H1 (cell line): ENCODE data around the gene AOPEP. TPM values are rescaled to one million over a fixed set of nuclear protein-coding genes. Genes with fewer than 3 reads are reported as not detected.
A peak's percentile ranks its signal among the peaks of the same experiment; 100 is the strongest.

Experiments used
- CTCF ChIA-PET: fragments of 300-600 bp; sonication (Branson Sonifier 250); formaldehyde crosslinking; loops from one replicate; lab custom pipeline; 2021; ENCODE audit not compliant: partially characterized antibody; lab: Charles Lee
- POLR2A ChIA-PET: fragments of 300-600 bp; sonication (Branson Sonifier 250); formaldehyde crosslinking; loops from one replicate; lab custom pipeline; 2021; ENCODE audit warnings: inconsistent platforms; ENCODE audit not compliant: partially characterized antibody; lab: Charles Lee
- DNase-seq, 2 experiments: peaks; one replicate each; pipeline versions ENCODE4 v3.0.0 to v3.0.0-alpha.2; 2010 to 2022; ENCODE audit warnings: low spot score in 2 of 2, low read depth in 1 of 2, mixed read lengths in 1 of 2
- FAIRE-seq: peaks from 2 replicates; lab custom pipeline; 2011; peaks lifted over from hg19 to GRCh38; lab: Jason Lieb, UNC
- H2AFZ ChIP-seq: 2 replicates; pipeline ENCODE4 v1.8.1; 2012; ENCODE audit warnings: low read length, inconsistent platforms
- H2AK5ac ChIP-seq: 2 replicates; pipeline ENCODE4 v1.6.1; 2013; ENCODE audit warnings: low read depth, low read length
- H2BK120ac ChIP-seq: replicated peaks from 2 replicates; pipeline ENCODE3; 2013; ENCODE audit warnings: low read depth, low read length, inconsistent platforms
- H2BK12ac ChIP-seq: 2 replicates; pipeline ENCODE4 v1.6.1; 2013; ENCODE audit warnings: low read depth, low read length
- H2BK15ac ChIP-seq: 2 replicates; pipeline ENCODE4 v1.6.1; 2013; ENCODE audit warnings: low read length
- H2BK20ac ChIP-seq: 2 replicates; pipeline ENCODE4 v1.6.1; 2013; ENCODE audit warnings: low read length
- H2BK5ac ChIP-seq: 2 replicates; pipeline ENCODE4 v1.6.1; 2013; ENCODE audit warnings: low read depth, low read length
- H3K14ac ChIP-seq: 2 replicates; pipeline ENCODE4 v1.6.1; 2013; ENCODE audit warnings: inconsistent platforms; ENCODE audit not compliant: insufficient read length
- H3K18ac ChIP-seq: 2 replicates; pipeline ENCODE4 v1.6.1; 2013; ENCODE audit warnings: low read length; ENCODE audit errors: extremely low read depth
- H3K23ac ChIP-seq: 2 replicates; pipeline ENCODE4 v1.6.1; 2013; ENCODE audit warnings: inconsistent platforms; ENCODE audit not compliant: insufficient read length
- H3K23me2 ChIP-seq: 2 replicates; pipeline ENCODE4 v1.6.1; 2013; ENCODE audit warnings: low read depth, low read length
- H3K27ac ChIP-seq: 2 replicates; pipeline ENCODE4 v1.6.1; 2011; ENCODE audit warnings: low read depth, low read length, inconsistent platforms
- H3K27me3 ChIP-seq, 4 experiments: replicated peaks in 1 of 4; 1 replicate in 1 of 4; 2 replicates in 3 of 4; pipeline versions ENCODE4 v1.6.1 to v1.8.1; 2011 to 2013; ENCODE audit warnings: low read length in 3 of 4, mild to moderate bottlenecking in 3 of 4, inconsistent platforms in 2 of 4, mixed read lengths in 2 of 4, moderate library complexity in 1 of 4; ENCODE audit not compliant: control insufficient read depth in 3 of 4, insufficient read depth in 3 of 4; ENCODE audit errors: extremely low read depth in 1 of 4
- H3K36me3 ChIP-seq, 4 experiments: 2 replicates each; pipeline versions ENCODE4 v1.6.1 to v1.8.1; 2011 to 2013; ENCODE audit warnings: mild to moderate bottlenecking in 4 of 4, low read length in 3 of 4, moderate library complexity in 2 of 4, control low read depth in 1 of 4, inconsistent platforms in 1 of 4; ENCODE audit not compliant: insufficient read depth in 4 of 4, control insufficient read depth in 2 of 4
- H3K4ac ChIP-seq: replicated peaks from 2 replicates; pipeline ENCODE3; 2013; ENCODE audit warnings: low read length, low read depth, mixed read lengths, inconsistent platforms; ENCODE audit not compliant: insufficient read length
- H3K4me1 ChIP-seq, 4 experiments: replicated peaks in 1 of 4; 1 replicate in 1 of 4; 2 replicates in 3 of 4; pipeline versions ENCODE4 v1.6.1 to v1.8.1; 2011 to 2013; ENCODE audit warnings: low read length in 3 of 4, inconsistent platforms in 2 of 4, mixed read lengths in 1 of 4; ENCODE audit not compliant: insufficient read depth in 4 of 4, control insufficient read depth in 3 of 4
- H3K4me2 ChIP-seq, 2 experiments: 2 replicates each; pipeline versions ENCODE4 v1.6.1 to v1.8.1; 2011 to 2013; ENCODE audit warnings: low read depth in 2 of 2, low read length in 2 of 2, control low read depth in 1 of 2, inconsistent platforms in 1 of 2, mild to moderate bottlenecking in 1 of 2; ENCODE audit not compliant: insufficient read depth in 1 of 2
- H3K4me3 ChIP-seq, 4 experiments: fragments of 200-600, 300-600 bp in 1 of 4; sonication (generic), shearing (Covaris generic), sonication (Bioruptor Twin) in 1 of 4; 2 replicates each; pipeline versions ENCODE4 v1.5.1 to v1.8.1; 2011 to 2016; ENCODE audit warnings: low read length in 4 of 4, low read depth in 3 of 4, control low read depth in 2 of 4, inconsistent platforms in 2 of 4, mild to moderate bottlenecking in 2 of 4, mixed read lengths in 1 of 4, moderate library complexity in 1 of 4; ENCODE audit not compliant: insufficient read depth in 2 of 4; ENCODE audit errors: extremely low read depth in 1 of 4
- H3K56ac ChIP-seq: replicated peaks from 2 replicates; pipeline ENCODE3; 2013; ENCODE audit warnings: low read depth, mild to moderate bottlenecking, mixed read lengths, low read length, inconsistent platforms; ENCODE audit not compliant: insufficient read length
- H3K79me1 ChIP-seq: 2 replicates; pipeline ENCODE4 v1.6.1; 2013; ENCODE audit warnings: low read depth, low read length, control low read depth
- H3K79me2 ChIP-seq, 2 experiments: 2 replicates each; pipeline versions ENCODE4 v1.6.1 to v1.8.1; 2012 to 2013; ENCODE audit warnings: low read length in 2 of 2, mild to moderate bottlenecking in 2 of 2, inconsistent platforms in 1 of 2; ENCODE audit not compliant: insufficient read depth in 2 of 2, control insufficient read depth in 1 of 2
- H3K9ac ChIP-seq, 4 experiments: replicated peaks in 1 of 4; 1 replicate in 1 of 4; 2 replicates in 3 of 4; pipeline versions ENCODE4 v1.6.1 to v1.8.1; 2011 to 2013; ENCODE audit warnings: low read depth in 3 of 4, low read length in 3 of 4, control low read depth in 2 of 4, mild to moderate bottlenecking in 2 of 4, moderate library complexity in 2 of 4, inconsistent platforms in 1 of 4; ENCODE audit errors: extremely low read depth in 1 of 4
- H3K9me3 ChIP-seq, 2 experiments: 2 replicates each; pipeline versions ENCODE4 v1.6.1 to v1.8.1; 2012 to 2013; ENCODE audit warnings: mild to moderate bottlenecking in 2 of 2, moderate library complexity in 2 of 2, control low read depth in 1 of 2, inconsistent platforms in 1 of 2, low read depth in 1 of 2, low read length in 1 of 2, mixed read lengths in 1 of 2; ENCODE audit not compliant: insufficient read depth in 2 of 2
- H4K20me1 ChIP-seq, 2 experiments: replicated peaks in 1 of 2; 2 replicates each; pipeline versions ENCODE3 to v1.8.1; 2011 to 2013; ENCODE audit warnings: inconsistent platforms in 2 of 2, low read length in 2 of 2, mild to moderate bottlenecking in 1 of 2; ENCODE audit not compliant: insufficient read depth in 2 of 2, control insufficient read depth in 1 of 2
- H4K5ac ChIP-seq: 2 replicates; pipeline ENCODE4 v1.6.1; 2013; ENCODE audit warnings: low read length, low read depth, mixed read lengths, inconsistent platforms; ENCODE audit not compliant: insufficient read length
- H4K8ac ChIP-seq: 2 replicates; pipeline ENCODE4 v1.8.0; 2013; ENCODE audit warnings: mild to moderate bottlenecking, moderate library complexity, low read length, inconsistent platforms; ENCODE audit not compliant: insufficient read depth; ENCODE audit errors: extremely low read depth
- H4K91ac ChIP-seq: replicated peaks from 2 replicates; pipeline ENCODE3; 2013; ENCODE audit warnings: low read length, mixed read lengths, inconsistent platforms; ENCODE audit not compliant: insufficient read length
- BCL11A ChIP-seq, 2 experiments: IDR thresholded peaks; one replicate each; pipeline ENCODE4 v1.6.1; 2011; ENCODE audit warnings: low read depth in 2 of 2, low read length in 2 of 2, mild to moderate bottlenecking in 2 of 2
- CHD2 ChIP-seq: IDR thresholded peaks from 2 replicates; pipeline ENCODE4 v1.6.1; 2012; ENCODE audit warnings: low read length, improper control_type of control experiment
- CTBP2 ChIP-seq: IDR thresholded peaks from 2 replicates; pipeline ENCODE4 v1.7.0; 2011; ENCODE audit warnings: borderline replicate concordance, mild to moderate bottlenecking, moderate library complexity, mixed read lengths, low read length; ENCODE audit not compliant: insufficient read depth, insufficient read length
- JUN ChIP-seq: IDR thresholded peaks from 2 replicates; pipeline ENCODE4 v1.6.1; 2011; ENCODE audit warnings: low read depth, mild to moderate bottlenecking, improper control_type of control experiment, low read length
- RFX5 ChIP-seq: IDR thresholded peaks from 2 replicates; pipeline ENCODE4 v1.6.1; 2011; ENCODE audit warnings: low read depth, low read length, improper control_type of control experiment, borderline replicate concordance
- RNF2 ChIP-seq: fragments of 200-900, 300-1000 bp; sonication (generic); IDR thresholded peaks from 2 replicates; pipeline ENCODE4 v1.7.1; 2016; ENCODE audit warnings: borderline replicate concordance, low read depth, mild to moderate bottlenecking, antibody characterized with exemption, low read length; ENCODE audit not compliant: poor library complexity, severe bottlenecking; ENCODE audit errors: missing control alignments
- SIN3A ChIP-seq, 2 experiments: IDR thresholded peaks in 1 of 2; conservative IDR thresholded peaks in 1 of 2; 2 replicates each; pipeline ENCODE4 v1.6.1; 2011 to 2012; ENCODE audit warnings: low read length in 2 of 2, improper control_type of control experiment in 1 of 2, low read depth in 1 of 2, mild to moderate bottlenecking in 1 of 2
- TAF1 ChIP-seq: IDR thresholded peaks from 2 replicates; pipeline ENCODE4 v1.6.1; 2011; ENCODE audit warnings: mild to moderate bottlenecking, low read depth, low read length
- TAF7 ChIP-seq: optimal IDR thresholded peaks from 2 replicates; pipeline ENCODE3; 2011; ENCODE audit warnings: low read depth, mild to moderate bottlenecking, inconsistent platforms, low read length, moderate library complexity, borderline replicate concordance
- WGBS, 2 experiments: shearing (Covaris generic) in 1 of 2; methylation state at CpG; one replicate each; pipeline versions ENCODE4 v1.1.6 to v1.1.7; 2013 to 2015; ENCODE audit warnings: low lambda C conversion rate in 2 of 2, mixed read lengths in 2 of 2, inconsistent platforms in 1 of 2, low coverage in 1 of 2, missing lambda C conversion rate in 1 of 2; ENCODE audit not compliant: insufficient replicate concordance in 2 of 2, insufficient coverage in 1 of 2, insufficient read length in 1 of 2; ENCODE audit errors: extremely low coverage in 1 of 2, missing lambda C conversion rate in 1 of 2; 5-methylcytosine and 5-hydroxymethylcytosine counted together
- polyA plus RNA-seq, 7 experiments: library from polyadenylated mRNA; depleted of rRNA in 3 of 7; stranded (reverse) in 5 of 7; unstranded in 2 of 7; fragments of >200 nt in 5 of 7; fragments of 200-250 nt in 2 of 7; gene quantifications; 1 replicate in 5 of 7; 2 replicates in 1 of 7; 4 replicates in 1 of 7; pipeline versions ENCODE4 v1.2.1 to v1.2.3, GENCODE V29; 2011 to 2013; ENCODE audit warnings: missing spikeins in 2 of 7, mixed read lengths in 2 of 7
- total RNA-seq: library from RNA; stranded (reverse); fragmentation: NEBNext Ultra II Directional; extraction: Animal tissue kit (Norgen Biotek cat#: 25700); gene quantifications from 2 replicates; pipeline ENCODE4 v1.2.1, GENCODE V29; 2021
- TF ChIP-seq, protein P1 (sequence below): IDR thresholded peaks from 2 replicates; pipeline ENCODE4 v1.6.1; 2012; ENCODE audit warnings: inconsistent platforms

The AOPEP gene
- total and polyA plus RNA-seq, 2 of the 8 experiments (the other 6 are each of a cell fraction or from before 2014, with no cell fraction given) = 6.1 to 14.3 TPM

DNA sequence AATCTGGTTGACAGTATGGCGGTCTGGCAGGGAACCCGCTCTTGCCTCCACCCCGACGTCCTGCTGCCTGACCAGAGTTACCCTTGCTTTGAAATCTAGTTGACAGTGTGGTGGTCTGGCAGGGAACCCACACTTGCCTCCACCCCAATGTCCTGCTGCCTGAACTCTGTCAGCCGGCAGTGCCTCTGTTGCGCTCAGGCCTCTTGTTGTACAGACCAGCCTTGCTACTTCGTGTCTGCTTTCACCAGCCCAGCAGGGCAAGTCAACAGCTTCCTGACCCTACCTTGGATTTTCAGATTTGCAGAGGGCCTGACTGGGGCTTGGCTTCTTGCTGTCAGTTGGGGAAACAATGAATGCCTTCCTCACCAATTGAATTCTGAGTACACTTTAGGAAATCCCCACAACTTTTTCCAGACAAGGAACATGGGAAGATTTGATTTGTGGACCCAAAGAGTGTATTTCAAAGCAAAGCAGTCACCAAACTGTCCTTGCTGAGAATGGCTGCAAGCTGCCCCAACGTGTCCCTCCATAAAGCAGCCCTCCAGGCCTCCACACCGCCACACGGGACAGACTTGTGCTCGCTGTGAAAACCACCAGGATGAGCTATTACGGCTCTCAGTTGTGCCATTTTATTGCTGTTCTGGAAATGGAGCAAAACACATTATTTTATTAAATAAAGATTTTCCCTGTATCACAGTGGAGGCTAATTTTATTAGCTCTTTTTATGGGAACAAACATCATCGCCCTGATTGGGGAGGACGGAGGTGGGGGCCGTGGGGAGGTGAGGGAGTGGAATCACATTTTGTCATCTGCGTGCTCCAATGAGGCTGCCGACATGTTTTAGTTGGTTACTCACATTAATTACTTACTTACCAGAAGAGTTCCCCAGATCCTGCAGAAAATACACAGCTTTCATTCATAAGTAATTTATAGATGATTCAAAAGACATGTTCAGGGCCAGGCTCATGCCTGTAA, 189.3 kb downstream of the AOPEP start:
- Histone ChIP-seq H3K27ac (no peak overlapping the region; the same call in 1 of the 2 replicates), H3K79me1 (no peaks in the 10 kb centered on the region; the same call in 1 of the 2 replicates), H2AFZ (no peak overlapping the region), H4K8ac (no peak overlapping the region), H2BK12ac (peak overlapping the region; percentile 45; the same call in 1 of the 2 replicates), H3K9me3 (no peaks in the 10 kb centered on the region), H2AK5ac (peak overlapping the region; percentile 89), H2BK15ac (peak overlapping the region; percentile 18; the same call in 1 of the 2 replicates), H3K23me2 (no peaks in the 10 kb centered on the region; the same call in 1 of the 2 replicates), H3K18ac (peak overlapping the region; percentile 9), H3K4me3 (no peak overlapping the region), H3K79me2 (no peaks in the 10 kb centered on the region), H4K91ac (no peak overlapping the region), H3K14ac (no peak overlapping the region), H3K56ac (no peak overlapping the region), H3K27me3 (no peaks in the 10 kb centered on the region), H3K23ac (no peak overlapping the region), H3K36me3 (no peaks in the 10 kb centered on the region), H3K4me2 (no peak overlapping the region), H3K9ac (no peak overlapping the region; a peak in 1 of 7 replicates), H3K4ac (no peak overlapping the region), H2BK120ac (no peak overlapping the region), H2BK20ac (peak overlapping the region; percentile 0; the same call in 1 of the 2 replicates), H3K4me1 (peaks cover 20 to 28% (median 24%) of the 10 kb centered on the region in 4 experiments), H4K5ac (no peak overlapping the region), H2BK5ac (peak overlapping the region; percentile 86; the same call in 1 of the 2 replicates), H4K20me1 (no peaks in the 10 kb centered on the region)
- ChIA-PET CTCF (interaction anchor here (0.8 to 1.3 kb wide), 5 partner anchors 9 to 142 kb away, joined by 3 to 7 read pairs (median 3); no protein-coding TSS in a partner anchor), POLR2A (no interaction called here)
- DNase-seq = no peak
- FAIRE-seq = no peak
- 84% methylated on average over 15 of the region's 17 CpGs; no CpG with 5 or more reads in 1 of the 2 experiments for WGBS, 2 experiments
- TF ChIP-seq RFX5 (no peak), TAF7 (no peak), BCL11A (IDR thresholded peaks at IDR 0.05; ENCODE audit: low read depth in 2 of 2, low read length in 2 of 2) (no peak), TAF1 (no peak), CHD2 (no peak), RNF2 (no peak), JUN (no peak), SIN3A (conservative IDR thresholded peaks at IDR 0.05 in 1 of 2, IDR thresholded peaks at IDR 0.05 in 1 of 2; ENCODE audit: low read depth in 1 of 2, low read length in 2 of 2) (no peak), CTBP2 (no peak)
- TF ChIP-seq, protein P1, sequence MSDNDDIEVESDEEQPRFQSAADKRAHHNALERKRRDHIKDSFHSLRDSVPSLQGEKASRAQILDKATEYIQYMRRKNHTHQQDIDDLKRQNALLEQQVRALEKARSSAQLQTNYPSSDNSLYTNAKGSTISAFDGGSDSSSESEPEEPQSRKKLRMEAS = no peak
